KOPT-K1 (cell line): ENCODE measurements around the gene PSMG3.
"Not testable (repeated sequence)": the region's sequence is repeated elsewhere in the genome, so short reads cannot be mapped to it uniquely, and the experiment has no call there.

Experiments
- H3K27ac ChIP-seq: fragments of 200-600 bp; sonication (generic); 2 replicates; pipeline ENCODE4 v1.5.1; 2016; ENCODE audit warnings: antibody characterized with exemption, mild to moderate bottlenecking, low read depth, low read length; ENCODE audit not compliant: poor library complexity, severe bottlenecking
- H3K36me3 ChIP-seq: fragments of 200-600 bp; sonication (generic); 2 replicates; pipeline ENCODE4 v1.5.1; 2017; ENCODE audit warnings: antibody characterized with exemption, mild to moderate bottlenecking, low read length, moderate library complexity; ENCODE audit not compliant: insufficient read depth
- H3K9me3 ChIP-seq: fragments of 200-600 bp; sonication (generic); 2 replicates; pipeline ENCODE4 v1.5.1; 2017; ENCODE audit warnings: antibody characterized with exemption, low read length, mild to moderate bottlenecking; ENCODE audit not compliant: insufficient read depth, poor library complexity, severe bottlenecking

The PSMG3 gene

DNA sequence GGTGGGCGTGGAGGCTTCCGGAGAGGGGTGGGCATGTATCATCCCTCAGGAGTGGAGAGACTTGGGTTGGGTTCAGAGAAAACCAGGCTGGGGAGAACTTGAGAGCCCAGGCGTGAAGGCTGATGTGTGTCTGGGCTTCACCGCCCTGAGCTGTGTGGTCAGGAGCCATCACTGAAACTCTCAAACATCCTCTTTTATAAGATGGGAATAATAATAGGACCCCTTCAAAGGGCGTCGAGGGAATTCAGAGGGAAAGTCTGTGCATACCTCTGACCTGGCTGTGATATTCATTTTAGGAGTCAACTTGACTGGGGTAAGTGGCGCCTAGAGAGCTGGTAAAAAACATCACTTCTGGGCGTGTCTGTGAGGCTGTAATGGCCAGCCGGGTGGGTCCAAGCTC lies 21.1 kb upstream of the PSMG3 start:
- peak overlapping the region; percentile 70 for H3K27ac ChIP-seq
- H3K9me3 ChIP-seq = peaks cover 5% of the 10 kb centered on the region

DNA sequence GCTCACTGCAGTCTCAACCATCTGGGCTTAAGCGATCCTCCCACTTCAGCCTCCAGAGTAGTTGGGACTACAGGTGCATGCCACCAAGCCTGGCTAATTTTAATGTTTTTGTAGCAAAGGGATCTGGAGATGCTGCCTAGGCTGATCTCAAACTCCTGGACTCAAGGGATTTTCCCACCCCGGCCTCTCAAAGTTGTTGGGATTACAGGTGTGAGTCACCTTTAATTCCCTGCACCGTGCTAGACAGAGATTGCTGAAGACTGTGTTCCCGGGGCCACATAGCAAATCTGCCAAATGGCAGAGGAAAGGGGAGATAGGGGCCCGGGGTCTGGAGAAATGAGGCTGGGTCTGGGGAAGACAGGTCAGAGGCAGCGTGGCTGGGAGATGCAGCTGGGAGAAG lies 20.6 kb upstream of the PSMG3 start:
- H3K27ac ChIP-seq = peak overlapping the region; percentile 70
- H3K9me3 ChIP-seq = peaks cover 5% of the 10 kb centered on the region
- H3K36me3 ChIP-seq = no peaks in the 10 kb centered on the region

More for the DNA sequence above, 21.1 kb upstream of the PSMG3 start:
- no peaks in the 10 kb centered on the region for H3K36me3 ChIP-seq

DNA sequence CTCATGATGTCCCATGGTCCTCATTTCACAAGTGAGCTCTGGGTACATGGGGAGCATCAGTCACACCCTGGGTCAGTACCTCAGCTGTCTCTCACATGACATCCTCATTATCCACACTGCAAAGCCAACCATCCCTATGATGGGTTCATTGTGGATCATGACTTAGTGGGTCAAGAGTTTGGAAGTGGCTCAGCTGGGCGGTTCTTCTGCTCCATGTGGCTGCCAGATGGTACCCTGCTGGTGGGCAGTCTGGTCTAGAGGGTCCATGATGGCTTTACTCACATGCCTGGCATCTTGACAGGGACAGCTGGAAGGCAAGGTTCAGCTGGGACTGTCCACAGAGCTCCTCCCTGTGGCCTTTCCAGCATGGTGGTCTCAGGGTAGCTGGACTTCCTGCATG lies 19.1 kb upstream of the PSMG3 start:
- H3K9me3 ChIP-seq = peaks cover 5% of the 10 kb centered on the region
- no peaks in the 10 kb centered on the region for H3K36me3 ChIP-seq
- H3K27ac ChIP-seq = no peak overlapping the region

DNA sequence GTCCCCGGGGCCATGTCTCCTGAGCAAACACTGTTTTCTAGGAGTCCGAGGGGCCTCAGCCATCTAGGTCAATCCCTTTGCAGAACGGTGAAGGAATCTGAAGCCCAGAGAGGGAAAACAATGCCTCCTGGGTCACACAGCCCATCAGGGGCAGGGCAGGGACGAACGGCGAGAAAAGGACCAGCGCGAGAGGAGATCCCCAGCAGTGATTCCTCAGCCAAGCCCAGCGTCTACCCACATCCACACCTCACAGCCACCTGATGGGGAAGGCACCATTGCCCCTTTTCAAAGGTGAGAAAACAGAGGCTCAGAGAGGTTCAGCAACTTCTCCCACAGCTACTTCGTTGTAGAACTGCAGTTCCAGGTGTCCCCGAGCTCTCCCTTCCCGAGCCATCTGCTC lies 17.9 kb upstream of the PSMG3 start:
- H3K27ac ChIP-seq = no peak overlapping the region
- H3K36me3 ChIP-seq = no peaks in the 10 kb centered on the region
- peaks cover 5% of the 10 kb centered on the region for H3K9me3 ChIP-seq

DNA sequence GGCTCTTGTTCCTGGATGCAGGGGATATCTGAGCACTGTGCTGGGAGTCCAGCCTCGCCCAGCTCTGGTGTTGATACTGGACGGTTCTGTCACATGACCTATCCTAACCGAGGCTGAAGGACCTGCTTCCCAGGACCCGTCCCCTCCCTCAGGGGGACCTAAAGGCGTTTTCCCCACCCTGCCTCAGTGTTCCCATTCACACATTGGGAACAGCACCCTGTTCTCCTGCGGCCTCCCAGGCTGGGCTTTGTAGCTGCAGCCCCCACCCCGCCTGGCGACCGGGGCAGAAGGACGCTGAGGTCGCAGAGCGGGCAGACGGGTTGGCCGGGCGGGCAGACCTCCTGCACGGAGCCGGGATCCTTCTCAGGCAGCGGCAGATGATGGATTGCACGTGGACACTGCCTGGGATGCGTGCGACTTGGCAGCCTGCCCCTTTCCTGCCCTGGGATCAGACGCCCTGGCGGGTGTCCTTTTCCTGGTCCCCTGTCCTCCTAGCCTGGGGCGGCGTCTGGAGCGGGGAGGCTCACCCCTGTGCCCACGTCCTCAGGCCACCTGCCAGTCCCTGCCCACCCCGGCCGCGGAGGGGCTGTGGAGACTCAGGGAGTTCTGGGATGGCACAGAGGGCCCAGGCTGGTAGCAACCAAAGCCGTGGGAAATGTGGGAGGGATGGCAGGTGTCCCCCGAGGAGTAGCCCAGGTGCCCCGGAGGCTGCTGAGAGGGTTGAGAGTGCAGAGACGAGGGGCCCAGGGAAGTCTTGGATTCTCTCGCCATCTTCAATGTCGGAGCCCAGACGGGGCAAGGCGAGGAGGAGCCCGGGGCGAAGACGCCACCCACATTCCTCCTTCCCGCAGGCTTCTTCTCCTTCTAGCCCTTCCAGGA lies 17.2 kb upstream of the PSMG3 start:
- no peaks in the 10 kb centered on the region for H3K36me3 ChIP-seq
- H3K27ac ChIP-seq = no peak overlapping the region
- peaks cover 5% of the 10 kb centered on the region for H3K9me3 ChIP-seq

DNA sequence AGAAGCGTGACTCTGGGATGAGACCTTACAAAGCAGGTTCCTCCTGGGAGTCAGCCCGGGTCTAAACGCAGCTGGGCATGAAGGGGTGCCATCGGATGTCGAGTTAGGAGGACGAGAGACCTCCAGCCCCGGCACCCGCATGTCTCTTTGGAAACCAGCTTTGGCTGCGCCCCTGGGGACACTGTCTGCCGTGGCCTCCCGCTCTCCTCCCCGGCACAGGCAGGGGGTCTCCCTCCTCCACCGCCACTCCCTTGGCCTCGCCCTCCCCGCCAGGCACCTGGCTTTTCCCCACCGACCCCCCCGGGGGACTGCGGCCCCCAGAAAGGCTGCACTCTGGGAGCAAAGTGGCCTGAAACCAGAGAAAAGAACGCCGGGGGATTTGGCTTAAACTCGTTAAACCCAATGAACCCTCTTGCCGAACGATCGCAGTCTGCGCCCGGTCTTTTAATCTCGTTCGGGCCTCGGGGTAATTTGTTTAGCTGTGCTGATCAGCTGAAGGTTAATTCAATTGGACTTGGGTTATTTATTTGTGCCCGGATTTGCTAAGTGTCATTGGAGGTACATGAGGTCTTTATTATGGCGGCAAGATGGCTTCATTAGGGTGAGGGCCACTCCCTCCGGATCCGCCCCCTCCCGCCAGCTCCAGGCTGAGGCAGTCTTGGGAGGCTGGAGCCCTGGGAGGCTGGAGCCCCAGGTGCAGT lies 16.4 kb upstream of the PSMG3 start:
- no peak overlapping the region for H3K27ac ChIP-seq
- H3K36me3 ChIP-seq = no peaks in the 10 kb centered on the region
- H3K9me3 ChIP-seq = peaks cover 5% of the 10 kb centered on the region

DNA sequence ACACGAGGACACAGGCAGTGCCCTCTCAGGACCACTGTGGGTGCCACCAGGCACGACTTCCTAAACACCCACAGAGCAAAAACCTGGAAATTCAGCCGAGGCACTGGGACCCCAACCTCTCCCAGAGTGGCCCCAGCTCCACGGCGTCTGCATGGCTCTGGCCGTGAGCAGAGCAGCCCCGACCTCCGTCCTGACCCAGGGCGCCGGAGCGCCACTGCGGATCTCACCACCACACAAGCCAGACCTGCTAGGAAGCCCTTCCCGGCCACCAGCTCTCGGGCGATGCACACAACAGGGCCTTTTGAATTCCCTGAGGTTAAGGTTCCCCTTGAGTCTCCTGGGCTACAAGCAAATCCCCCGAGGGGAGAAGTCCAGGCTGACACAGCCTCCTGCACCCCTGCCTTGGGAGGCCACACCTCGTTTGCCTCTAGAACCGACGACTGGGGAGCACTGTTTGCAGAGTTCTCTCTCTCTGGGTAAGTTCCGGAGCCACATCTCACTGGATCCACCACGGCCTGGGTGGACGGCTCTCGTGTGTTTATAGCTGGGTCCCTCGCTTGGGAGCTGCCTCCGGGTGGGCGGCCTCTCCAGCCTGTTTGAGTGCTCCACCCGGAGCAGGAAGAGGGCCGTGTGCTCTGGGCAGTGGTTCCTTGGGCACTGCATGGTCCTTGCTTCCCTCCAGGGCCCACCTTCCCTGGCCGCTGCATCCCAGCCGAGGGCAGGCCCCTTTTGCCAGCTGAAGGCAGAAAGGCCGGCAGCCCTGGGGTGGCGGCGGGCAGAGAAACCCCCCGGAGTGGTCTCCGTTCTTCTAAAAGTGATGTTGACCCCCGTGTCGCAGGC lies 15.5 kb upstream of the PSMG3 start:
- H3K9me3 ChIP-seq = peaks cover 5% of the 10 kb centered on the region
- H3K27ac ChIP-seq = no peak overlapping the region
- H3K36me3 ChIP-seq = no peaks in the 10 kb centered on the region

DNA sequence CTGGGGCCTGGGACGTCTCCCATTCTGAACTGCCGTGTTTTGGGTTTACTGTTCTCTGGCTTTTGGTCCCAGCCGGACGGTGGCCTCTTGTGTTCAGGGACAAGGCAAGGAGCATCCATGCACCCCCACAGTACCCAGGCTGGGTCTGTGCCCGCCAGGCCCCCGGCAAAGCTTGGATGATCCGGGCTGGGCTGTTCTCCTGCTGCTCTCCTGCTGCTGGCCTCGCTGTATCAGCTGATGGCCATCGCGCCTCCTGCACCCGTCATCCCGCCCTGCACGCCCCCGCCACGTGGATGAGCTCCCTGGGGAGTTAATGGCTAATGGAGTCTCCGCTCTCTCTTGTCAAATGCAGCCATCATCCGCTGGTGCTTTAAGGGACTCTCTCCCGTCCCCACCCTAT lies 14.9 kb upstream of the PSMG3 start:
- no peaks in the 10 kb centered on the region for H3K36me3 ChIP-seq
- H3K9me3 ChIP-seq = peaks cover 5% of the 10 kb centered on the region

DNA sequence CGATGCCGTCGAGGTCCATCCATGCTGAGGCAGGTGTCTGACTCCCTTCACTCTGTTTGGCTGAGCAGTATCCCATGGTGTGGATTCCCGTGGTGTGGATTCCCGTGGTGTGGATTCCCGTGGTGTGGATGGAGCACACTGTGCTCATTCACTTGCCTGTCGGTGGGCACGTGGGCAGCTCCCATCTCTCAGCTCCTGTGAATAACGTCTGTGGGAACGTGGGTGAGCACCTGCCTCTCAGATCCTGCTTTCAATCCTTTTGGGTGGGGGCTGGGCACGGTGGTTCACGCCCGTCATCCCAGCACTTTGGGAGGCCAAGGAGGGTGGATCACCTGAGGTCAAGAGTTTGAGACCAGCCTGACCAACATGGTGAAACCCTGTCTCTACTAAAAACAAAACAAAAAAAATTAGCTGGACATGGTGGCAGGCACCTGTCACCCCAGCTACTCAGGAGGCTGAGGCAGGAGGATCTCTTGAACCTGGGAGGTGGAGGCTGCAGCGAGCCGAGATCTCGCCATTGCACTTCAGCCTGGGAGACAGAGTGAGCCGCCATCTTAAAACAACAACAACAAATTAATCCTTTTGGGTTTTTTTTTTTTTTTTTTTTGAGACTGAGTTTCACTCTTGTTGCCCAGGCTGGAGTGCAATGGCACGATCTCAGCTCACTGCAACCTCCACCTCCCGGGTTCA lies 13.6 kb upstream of the PSMG3 start:
- not testable (repeated sequence) for H3K9me3 ChIP-seq, H3K27ac ChIP-seq, H3K36me3 ChIP-seq

More for the DNA sequence above, 14.9 kb upstream of the PSMG3 start:
- no peak overlapping the region for H3K27ac ChIP-seq

DNA sequence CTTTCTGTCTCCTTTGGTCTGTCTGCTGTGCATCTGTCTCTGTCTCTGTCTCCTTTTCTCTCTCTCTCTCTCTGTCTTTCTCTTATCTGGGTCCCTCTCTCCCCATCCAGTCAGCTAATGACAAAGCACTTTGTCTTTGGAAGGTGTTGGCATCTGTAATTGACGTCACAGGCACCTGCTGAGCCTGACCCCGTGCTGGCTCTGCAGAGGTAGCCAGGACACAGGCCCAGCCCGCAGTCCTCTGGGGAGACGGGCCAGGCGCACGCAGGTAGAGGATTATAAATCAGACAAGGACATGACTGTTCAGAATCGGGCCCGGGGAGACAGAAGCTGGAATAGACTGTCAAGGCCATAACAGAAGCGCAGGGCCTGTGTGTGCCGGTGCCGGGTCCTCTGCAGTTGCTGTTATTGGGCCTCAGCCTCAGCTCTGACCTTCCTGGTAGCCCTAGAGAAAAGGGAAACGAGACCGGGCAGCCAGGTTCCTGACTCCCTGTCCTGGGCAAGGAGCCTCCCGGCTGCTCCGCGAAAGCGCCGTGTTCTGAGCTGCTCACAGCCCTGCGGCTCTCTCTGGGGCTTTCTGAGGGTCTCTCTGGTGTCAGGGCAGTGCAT lies 10.7 kb upstream of the PSMG3 start:
- Histone ChIP-seq H3K27ac (no peak overlapping the region), H3K9me3 (no peaks in the 10 kb centered on the region), H3K36me3 (no peaks in the 10 kb centered on the region)

DNA sequence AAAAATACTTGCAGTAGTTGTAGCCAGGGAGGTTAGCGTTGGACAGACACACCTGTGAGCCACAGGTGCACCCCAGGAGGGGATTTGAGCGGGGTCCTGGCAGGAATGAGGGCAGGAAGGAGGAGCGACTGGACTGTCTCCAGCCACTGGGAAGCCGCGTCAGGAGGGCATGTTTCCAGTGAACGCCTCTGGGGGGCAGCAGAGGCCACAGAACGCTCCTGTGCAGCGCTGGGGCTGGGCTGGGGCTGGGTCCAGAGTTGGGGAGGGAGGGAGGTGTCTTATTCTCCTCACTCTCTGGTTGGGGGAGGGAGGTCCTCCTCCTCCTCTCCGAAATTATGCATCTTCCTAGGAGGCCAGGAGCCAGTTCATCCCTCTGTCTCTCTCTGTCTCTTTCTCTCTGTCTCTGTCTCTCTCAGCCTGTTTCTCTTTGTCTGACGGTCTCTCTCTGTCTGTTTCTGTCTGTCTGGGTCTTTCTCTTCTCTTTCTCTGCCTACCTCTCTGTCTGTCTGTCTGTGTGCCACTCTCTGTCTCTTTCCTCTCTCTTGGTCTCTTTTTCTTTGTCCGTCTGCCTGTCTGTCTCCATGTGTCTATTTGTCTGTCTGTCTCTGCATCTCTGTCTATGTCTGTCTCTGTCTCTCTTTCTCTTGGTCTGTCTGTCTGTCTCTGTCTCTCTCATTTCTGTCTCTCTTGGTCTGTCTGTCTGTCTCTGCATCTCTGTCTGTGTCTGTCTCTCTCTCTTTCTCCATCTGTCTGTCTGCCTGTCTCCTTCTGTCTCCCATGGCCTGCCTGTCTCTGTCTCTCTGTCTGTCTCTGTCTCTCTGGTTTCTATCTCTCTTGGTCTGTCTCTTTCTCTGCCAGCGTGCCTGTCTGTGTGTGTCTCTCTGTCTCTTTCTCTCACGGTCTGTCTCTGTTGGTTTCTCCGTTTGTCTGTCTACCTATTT lies 9.9 kb upstream of the PSMG3 start:
- Histone ChIP-seq H3K36me3 (no peaks in the 10 kb centered on the region), H3K9me3 (no peaks in the 10 kb centered on the region), H3K27ac (no peak overlapping the region)

DNA sequence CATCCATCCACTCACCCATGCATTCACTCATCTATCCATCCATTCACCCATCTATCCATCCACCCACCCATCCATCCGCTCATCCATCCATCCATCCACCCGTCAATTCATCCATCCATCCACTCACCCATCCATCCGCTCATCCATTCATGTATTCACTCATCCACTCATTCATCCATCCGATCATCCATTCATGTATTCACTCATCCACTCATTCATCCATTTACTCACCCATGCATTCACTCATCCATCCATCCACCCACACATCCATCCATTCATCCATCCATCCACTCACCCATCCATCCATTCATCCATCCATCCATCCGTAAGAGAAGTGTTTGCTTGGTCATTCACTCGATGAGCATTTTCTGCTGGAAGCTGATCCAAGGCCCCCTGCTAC lies 8.7 kb upstream of the PSMG3 start:
- Histone ChIP-seq H3K9me3 (no peaks in the 10 kb centered on the region), H3K36me3 (no peaks in the 10 kb centered on the region), H3K27ac (no peak overlapping the region)

DNA sequence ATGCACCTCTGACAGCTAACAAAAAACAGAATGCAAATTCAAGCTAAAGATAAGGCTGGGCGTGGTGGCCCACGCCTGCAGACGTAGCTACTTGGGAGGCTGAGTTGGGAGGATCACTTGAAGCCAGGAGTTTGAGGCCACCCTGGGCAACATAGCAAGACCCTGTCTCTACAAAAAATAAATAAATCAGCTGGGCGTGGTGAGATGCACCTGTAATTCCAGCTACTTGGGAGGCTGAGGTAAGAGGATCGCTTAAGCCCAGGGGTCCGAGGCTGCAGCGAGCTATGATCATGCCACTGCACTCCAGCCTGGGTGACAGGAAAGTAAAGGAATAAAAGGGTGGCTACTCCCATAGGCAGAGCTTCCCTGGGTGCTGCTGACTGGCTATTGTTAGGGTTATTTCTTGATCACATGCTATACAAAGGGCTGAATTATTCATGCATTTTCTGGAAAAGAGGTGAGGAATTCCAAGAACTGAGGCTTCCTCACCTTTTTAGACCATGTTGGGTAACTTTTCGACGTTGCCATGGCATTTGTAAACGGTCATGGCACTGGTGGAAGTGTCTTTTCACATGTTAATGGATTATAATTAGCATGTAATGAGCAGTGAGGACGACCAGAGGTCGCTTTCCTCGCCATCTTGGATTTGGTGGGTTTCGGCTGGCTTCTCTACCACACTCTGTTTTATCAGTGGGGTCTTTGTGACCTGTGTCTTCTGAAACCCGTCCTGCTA lies 6.9 kb upstream of the PSMG3 start:
- Histone ChIP-seq H3K9me3 (no peaks in the 10 kb centered on the region), H3K27ac (no peak overlapping the region), H3K36me3 (no peaks in the 10 kb centered on the region)
